Neuron (in vitro differentiated cells): Measurements from ENCODE around the gene SDHAF4.
"Not testable (repeated sequence)": the region's sequence is repeated elsewhere in the genome, so short reads cannot be mapped to it uniquely, and the experiment has no call there.

ENCODE experiments used
- H2AFZ ChIP-seq: one replicate; pipeline ENCODE4 v1.6.1; 2013; ENCODE audit warnings: low read depth, mild to moderate bottlenecking, inconsistent platforms, low read length, moderate library complexity
- H3K27me3 ChIP-seq: one replicate; pipeline ENCODE4 v1.6.1; 2013; ENCODE audit warnings: low read length; ENCODE audit not compliant: insufficient read depth
- H3K36me3 ChIP-seq: one replicate; pipeline ENCODE4 v1.6.1; 2013; ENCODE audit warnings: low read length; ENCODE audit not compliant: insufficient read depth
- H3K4me1 ChIP-seq: one replicate; pipeline ENCODE4 v1.6.1; 2013; ENCODE audit warnings: low read length; ENCODE audit not compliant: insufficient read depth
- H3K4me3 ChIP-seq: 2 replicates; pipeline ENCODE4 v1.5.1; 2013; ENCODE audit warnings: mild to moderate bottlenecking, low read length, moderate library complexity
- H3K9me3 ChIP-seq: one replicate; pipeline ENCODE4 v1.6.1; 2013; ENCODE audit warnings: low read length

SDHAF4 gene

GRCh38 chr6:70552286-70552940 lies 14.3 kb upstream of the SDHAF4 start:
- not testable (repeated sequence) for H3K27me3 ChIP-seq, H2AFZ ChIP-seq, H3K9me3 ChIP-seq, H3K4me3 ChIP-seq, H3K36me3 ChIP-seq, H3K4me1 ChIP-seq

GRCh38 chr6:70552974-70553373 lies 13.8 kb upstream of the SDHAF4 start:
- Histone ChIP-seq H3K4me3 (no peak overlapping the region), H3K4me1 (no peaks in the 10 kb centered on the region), H2AFZ (no peak overlapping the region), H3K36me3 (peaks cover 10% of the 10 kb centered on the region), H3K9me3 (no peaks in the 10 kb centered on the region), H3K27me3 (no peaks in the 10 kb centered on the region)

GRCh38 chr6:70557998-70558397 lies 8.7 kb upstream of the SDHAF4 start:
- Histone ChIP-seq H3K36me3 (peaks cover 15% of the 10 kb centered on the region), H2AFZ (no peak overlapping the region), H3K4me3 (no peak overlapping the region), H3K27me3 (no peaks in the 10 kb centered on the region), H3K4me1 (no peaks in the 10 kb centered on the region), H3K9me3 (no peaks in the 10 kb centered on the region)

- not testable (repeated sequence) for H3K4me1 ChIP-seq, H3K9me3 ChIP-seq, H2AFZ ChIP-seq, H3K27me3 ChIP-seq, H3K4me3 ChIP-seq
- peaks cover 15% of the 10 kb centered on the region for H3K36me3 ChIP-seq
Measured at GRCh38 chr6:70562401-70562800, 4.3 kb upstream of the SDHAF4 start.

DNA sequence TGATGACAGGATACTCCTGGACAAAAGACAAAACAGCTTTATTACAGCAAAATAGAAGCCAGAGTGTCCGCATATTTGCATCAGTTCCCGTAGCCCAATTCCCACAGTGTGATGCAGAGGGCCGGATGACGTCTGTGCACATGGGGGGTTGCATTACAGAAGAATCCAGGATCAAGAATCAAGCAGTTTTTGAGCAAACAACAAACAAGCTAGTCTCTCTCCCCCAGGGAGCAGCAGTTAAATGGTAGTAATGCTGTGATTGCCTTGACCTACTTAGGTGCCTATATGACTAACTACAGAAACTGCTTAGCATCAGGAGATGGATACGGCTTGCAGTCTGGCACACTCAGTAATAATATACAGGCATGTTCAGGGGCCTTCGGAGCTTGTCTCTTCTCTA lies 3.2 kb upstream of the SDHAF4 start:
- peaks cover 2% of the 10 kb centered on the region for H3K9me3 ChIP-seq
- peaks cover 3% of the 10 kb centered on the region for H3K4me1 ChIP-seq
- no peak overlapping the region for H3K4me3 ChIP-seq

GRCh38 chr6:70574643-70575042 lies 7.9 kb downstream of the SDHAF4 start:
- Histone ChIP-seq H3K36me3 (peaks cover 4% of the 10 kb centered on the region), H3K27me3 (no peaks in the 10 kb centered on the region), H3K4me3 (no peak overlapping the region), H3K9me3 (no peaks in the 10 kb centered on the region), H2AFZ (no peak overlapping the region), H3K4me1 (no peaks in the 10 kb centered on the region)

More for the DNA sequence above, 3.2 kb upstream of the SDHAF4 start:
- Histone ChIP-seq H3K36me3 (peaks cover 8% of the 10 kb centered on the region), H3K27me3 (no peaks in the 10 kb centered on the region), H2AFZ (no peak overlapping the region)

- H2AFZ ChIP-seq: no peak overlapping the region
- no peaks in the 10 kb centered on the region for H3K27me3 ChIP-seq
- no peaks in the 10 kb centered on the region for H3K4me1 ChIP-seq
- no peak overlapping the region for H3K4me3 ChIP-seq
- no peaks in the 10 kb centered on the region for H3K9me3 ChIP-seq
- H3K36me3 ChIP-seq: peaks cover 14% of the 10 kb centered on the region
Measured at GRCh38 chr6:70575899-70576495, 9.3 kb downstream of the SDHAF4 start.

- Histone ChIP-seq H3K4me1 (no peaks in the 10 kb centered on the region), H3K36me3 (peaks cover 49% of the 10 kb centered on the region), H3K27me3 (no peaks in the 10 kb centered on the region), H2AFZ (no peak overlapping the region), H3K4me3 (no peak overlapping the region), H3K9me3 (no peaks in the 10 kb centered on the region)
Measured at GRCh38 chr6:70586114-70586513, 19.4 kb downstream of the SDHAF4 start.

DNA sequence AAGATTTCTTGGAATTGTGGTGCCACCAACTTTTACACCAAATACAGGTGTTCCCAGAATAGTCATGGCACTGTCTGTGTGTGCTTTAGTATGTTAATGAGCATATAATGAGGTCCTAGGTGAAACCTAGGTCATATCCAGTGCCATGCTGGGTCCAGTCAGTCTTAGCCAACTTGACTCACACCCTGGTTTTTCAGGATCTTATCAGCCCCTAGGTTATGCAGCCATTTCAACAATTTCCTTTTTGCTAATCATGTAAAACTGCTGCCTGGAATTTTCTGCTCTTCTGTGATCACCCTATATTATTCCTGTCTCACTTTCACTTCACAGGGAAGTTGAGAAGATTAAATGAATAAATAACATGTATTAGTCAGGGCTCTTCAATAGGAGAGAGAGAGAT lies 23.7 kb downstream of the SDHAF4 start:
- H3K4me3 ChIP-seq: no peak overlapping the region
- no peak overlapping the region for H2AFZ ChIP-seq
- H3K27me3 ChIP-seq: no peaks in the 10 kb centered on the region
- H3K9me3 ChIP-seq: no peaks in the 10 kb centered on the region
- H3K36me3 ChIP-seq: peaks cover 22% of the 10 kb centered on the region
- H3K4me1 ChIP-seq: no peaks in the 10 kb centered on the region

- no peak overlapping the region for H2AFZ ChIP-seq
- no peak overlapping the region for H3K4me3 ChIP-seq
- no peaks in the 10 kb centered on the region for H3K4me1 ChIP-seq
- no peaks in the 10 kb centered on the region for H3K9me3 ChIP-seq
- no peaks in the 10 kb centered on the region for H3K27me3 ChIP-seq
- peaks cover 9% of the 10 kb centered on the region for H3K36me3 ChIP-seq
Measured at GRCh38 chr6:70592391-70593117, 25.8 kb downstream of the SDHAF4 start.

DNA sequence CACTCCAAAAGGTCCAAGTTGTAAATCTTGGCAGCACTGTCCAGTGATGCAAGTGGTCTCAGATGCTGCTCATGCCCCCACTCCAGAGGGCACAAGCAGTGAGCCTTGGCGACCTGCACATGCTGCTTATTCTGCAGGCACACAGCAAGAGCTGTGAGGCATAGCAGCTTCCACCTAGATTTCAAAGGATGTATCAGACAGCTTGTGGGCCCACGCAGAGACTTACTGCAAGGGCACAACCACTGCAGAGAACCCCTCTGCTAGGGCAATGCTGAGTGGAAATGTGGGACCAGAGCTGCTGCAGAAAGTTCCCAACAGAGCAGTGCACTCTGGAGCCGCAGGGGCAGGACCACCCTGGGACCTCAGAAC lies 26.4 kb downstream of the SDHAF4 start:
- H3K9me3 ChIP-seq: no peaks in the 10 kb centered on the region
- H3K4me1 ChIP-seq: no peaks in the 10 kb centered on the region
- no peaks in the 10 kb centered on the region for H3K27me3 ChIP-seq
- no peak overlapping the region for H2AFZ ChIP-seq
- H3K4me3 ChIP-seq: no peak overlapping the region
- H3K36me3 ChIP-seq: peaks cover 5% of the 10 kb centered on the region

DNA sequence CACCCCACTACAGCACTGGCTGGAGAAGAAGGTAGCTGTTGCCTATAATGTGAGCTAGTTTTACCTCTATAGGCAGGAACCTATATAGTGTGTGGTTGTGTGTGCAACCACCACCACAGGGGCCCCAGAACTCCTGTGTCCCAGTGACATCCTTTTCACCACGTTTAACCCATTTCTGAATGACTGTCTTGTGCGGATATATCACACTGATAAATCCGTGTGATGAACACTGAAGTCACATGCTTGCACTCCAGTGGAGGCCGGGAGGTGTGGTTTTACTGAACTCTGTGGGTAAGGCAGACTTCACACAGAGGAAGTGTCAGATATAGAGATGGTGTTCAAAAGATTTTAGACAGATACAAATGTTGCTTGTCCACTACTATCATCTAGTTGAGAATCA lies 32.5 kb downstream of the SDHAF4 start:
- no peaks in the 10 kb centered on the region for H3K36me3 ChIP-seq
- H2AFZ ChIP-seq: no peak overlapping the region
- H3K4me3 ChIP-seq: no peak overlapping the region
- peaks cover 5% of the 10 kb centered on the region for H3K4me1 ChIP-seq
- H3K27me3 ChIP-seq: no peaks in the 10 kb centered on the region
- no peaks in the 10 kb centered on the region for H3K9me3 ChIP-seq

DNA sequence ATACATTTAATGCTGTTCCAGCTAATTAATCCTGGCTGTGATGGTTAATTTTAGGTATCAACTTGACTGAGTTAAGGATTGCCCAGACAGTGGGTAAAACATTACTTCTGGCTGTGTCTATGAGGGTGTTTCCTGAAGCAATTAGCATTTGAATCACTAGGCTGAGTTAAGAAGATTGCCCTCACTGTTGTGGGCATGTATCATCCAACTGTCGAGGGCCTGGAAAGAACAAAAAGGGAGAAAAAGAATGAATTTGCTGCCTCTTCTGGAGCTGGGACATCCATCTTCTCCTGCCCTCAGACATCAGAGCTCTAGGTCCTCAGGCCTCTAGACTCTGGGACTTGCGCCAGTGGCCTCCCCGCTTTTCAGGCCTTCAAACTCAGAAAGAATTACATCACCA lies 34.3 kb downstream of the SDHAF4 start:
- H2AFZ ChIP-seq: no peak overlapping the region
- peaks cover 5% of the 10 kb centered on the region for H3K4me1 ChIP-seq
- H3K9me3 ChIP-seq: no peaks in the 10 kb centered on the region
- no peak overlapping the region for H3K4me3 ChIP-seq
- no peaks in the 10 kb centered on the region for H3K27me3 ChIP-seq
- H3K36me3 ChIP-seq: no peaks in the 10 kb centered on the region
